HG03159 (cell line): Measurements from ENCODE around the gene HSPA4L.

Source experiments
- ATAC-seq: cut with Tn5 transposase; IDR thresholded peaks from one replicate; pipeline ENCODE4 v1.9.1; 2021; ENCODE audit warnings: mild to moderate bottlenecking, moderate library complexity; ENCODE audit not compliant: unreplicated experiment

Gene HSPA4L

DNA sequence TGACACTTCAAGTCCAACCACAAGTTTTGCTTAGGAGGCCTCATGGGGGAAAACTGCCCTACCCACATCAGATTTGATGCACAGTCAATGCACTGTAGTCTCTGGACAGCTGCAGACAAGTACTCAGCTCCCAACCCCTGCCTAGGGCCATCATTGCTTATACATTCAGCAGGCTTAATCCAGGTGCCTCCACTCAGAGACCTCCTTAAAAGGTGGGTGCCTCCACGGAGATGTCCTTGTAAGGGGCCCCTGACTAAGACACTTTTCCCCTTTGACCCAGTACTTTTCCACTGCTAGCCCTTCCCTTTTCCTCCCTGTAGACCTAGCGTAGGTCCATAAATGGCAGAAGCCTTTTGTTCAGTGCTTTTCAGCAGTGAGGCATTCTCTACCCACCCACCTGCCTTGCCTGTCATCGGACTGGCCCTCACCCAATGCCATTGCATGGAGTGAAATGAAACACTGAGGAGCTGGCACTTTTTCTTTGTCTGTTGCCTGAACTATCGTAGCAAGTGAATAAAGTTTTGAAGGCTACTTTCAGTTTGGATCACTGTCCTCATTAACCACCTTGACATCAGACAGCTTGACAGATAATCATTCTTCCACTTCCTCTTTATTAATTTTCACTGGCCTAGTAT lies 74.8 kb downstream of the HSPA4L start:
- ATAC-seq, result peak; percentile 92

DNA sequence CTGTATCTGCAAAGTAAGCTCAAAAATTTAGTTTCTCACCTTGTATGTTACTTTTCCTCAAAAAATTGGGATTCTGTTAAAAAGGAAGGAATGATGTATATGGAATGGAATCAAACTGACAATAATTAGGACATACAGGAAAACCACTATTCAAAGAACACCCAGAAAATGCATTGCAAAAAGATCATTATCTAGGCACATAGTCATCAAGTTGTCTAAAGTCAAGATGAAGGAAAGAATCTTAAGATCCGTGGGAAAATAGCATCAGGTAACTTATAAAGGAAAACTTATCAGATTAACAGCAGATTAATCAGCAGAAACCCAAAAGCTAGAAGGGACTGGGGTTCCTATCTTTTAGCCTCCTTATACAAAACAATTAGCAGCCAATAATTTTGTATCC lies 75.5 kb downstream of the HSPA4L start:
- no peak for ATAC-seq

DNA sequence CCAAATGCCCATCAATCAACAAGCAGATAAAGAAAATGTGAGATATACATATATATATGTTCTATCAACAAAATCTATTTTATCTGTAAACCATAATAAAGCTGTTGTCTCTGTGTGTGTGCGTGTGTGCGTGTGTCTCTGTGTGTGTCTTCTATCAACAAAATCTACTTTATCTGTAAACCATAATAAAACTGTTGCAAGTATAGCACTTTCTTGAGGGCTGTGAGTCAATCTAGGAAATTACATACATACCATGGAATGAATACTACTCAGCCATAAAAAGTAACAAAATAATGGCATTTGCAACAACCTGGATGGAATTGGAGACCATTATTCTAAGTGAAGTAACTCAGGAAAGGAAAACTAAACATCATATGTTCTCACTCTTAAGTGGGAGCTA lies 86.1 kb downstream of the HSPA4L start:
- ATAC-seq, result no peak

DNA sequence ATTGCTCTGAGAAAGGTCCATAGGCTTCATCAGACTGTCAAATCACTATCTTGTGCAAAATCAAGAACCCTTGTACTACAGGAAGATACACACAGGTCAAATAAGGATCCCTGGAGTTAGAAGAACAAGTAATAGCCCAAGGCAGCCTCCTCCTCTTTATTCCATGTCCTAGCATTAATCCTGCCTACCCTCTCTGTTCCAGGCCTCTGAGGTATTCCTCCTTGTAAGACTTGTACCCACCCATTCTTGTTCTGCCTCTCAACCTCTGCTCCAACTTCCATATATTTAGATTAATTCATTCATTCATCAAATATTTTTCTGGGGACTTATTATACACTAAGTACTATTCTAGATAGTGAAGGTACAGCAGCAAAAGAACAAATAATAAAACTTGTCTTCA lies 88.2 kb downstream of the HSPA4L start:
- no peak for ATAC-seq

DNA sequence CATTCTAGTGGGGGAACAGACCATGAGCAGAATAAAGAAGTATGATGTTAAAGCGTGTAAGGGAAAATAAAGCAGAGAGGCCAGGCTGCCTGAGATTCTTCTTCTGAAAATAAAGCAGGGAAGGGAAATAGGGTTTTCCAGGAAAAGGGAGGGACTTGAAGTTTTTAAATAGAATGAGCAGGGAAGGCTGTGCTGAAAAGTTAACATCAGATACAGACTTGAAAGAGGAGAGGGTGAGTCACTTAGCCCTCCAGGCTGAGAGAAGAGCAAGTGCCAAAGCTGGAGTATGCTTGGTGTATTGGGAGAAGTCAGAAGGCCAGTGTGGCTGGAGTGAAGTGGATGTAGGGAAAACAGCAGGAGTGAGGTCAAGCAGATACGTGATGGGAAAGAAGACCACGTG lies 88.6 kb downstream of the HSPA4L start:
- ATAC-seq, result no peak

DNA sequence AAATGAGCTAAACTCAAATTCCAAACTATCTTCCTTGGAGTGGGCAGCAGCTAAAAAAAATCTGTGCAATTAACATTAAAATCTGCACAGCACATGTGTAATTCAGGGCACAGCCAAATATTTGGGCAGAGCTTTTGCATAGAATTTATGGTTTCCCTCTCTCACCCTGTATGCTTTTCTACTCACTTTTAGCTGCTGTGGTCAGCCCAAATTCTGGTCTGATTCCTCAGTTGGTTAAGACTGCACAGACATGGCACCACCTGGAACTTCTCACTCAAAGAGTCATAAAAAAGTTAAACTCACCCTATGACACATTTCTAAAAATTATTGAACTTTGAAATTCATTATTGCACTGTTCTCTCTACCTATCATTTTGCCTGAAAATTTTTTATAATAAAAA lies 93.7 kb downstream of the HSPA4L start:
- no peak for ATAC-seq

DNA sequence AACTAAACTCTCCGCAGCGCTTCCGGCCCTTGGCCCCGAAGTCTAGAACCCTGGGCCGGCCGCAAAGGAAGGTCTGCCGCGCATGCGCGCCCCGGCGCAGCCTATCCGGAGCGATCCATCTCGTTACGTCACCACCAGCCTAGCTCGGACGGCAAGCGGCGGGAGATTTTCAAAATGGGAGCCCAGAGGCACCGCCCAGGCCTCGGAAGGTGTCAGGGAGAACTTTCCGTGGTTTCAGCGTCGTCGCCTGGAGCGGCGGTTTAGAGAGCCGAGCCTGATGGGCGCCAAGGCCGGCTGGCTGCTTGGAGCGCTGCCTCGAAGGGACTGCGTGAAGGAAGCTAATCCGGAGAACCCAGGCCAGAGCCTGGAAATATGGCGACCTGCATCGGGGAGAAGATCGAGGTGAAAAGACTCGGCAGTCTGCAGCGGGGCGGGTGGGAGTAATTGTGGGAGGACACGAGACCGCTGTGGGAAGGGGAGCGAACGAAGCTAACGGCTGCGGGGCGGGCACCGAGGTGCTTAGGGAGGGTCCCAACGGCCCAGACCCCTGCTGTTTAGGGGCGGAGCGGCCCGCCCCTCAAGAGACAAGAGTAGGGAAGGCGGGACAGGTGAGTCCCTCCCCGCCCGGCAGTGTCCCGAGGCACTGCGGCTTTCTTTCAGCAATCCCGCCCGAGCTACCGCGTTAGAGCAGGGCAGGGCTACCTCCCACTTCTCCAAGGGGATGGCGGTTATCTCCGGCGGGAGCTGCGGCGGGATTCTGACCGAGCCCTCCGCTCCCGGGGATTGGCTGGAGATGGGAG lies 98.8 kb downstream of the HSPA4L start, which contains the start of gene PLK4:
Gene PLK4 (plus strand): TSS at position 131 of the 800 bp plus-strand sequence. CDS start 242 bp downstream, at position 373.
- ATAC-seq, result peak; percentile 95

DNA sequence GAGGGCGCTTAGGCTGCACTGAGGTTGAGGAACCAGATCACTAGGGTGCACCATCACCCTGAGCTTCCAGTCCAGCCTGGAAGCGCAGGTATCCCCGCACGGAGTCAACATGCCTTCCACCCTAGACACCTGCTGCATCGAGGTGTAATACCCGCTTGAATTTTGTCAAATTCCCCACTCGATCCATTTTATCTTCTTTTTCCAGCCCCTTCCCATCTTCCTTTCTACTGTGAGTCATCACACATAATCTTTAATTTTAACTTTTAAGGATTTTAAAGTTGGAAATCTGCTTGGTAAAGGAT lies 99.4 kb downstream of the HSPA4L start:
- ATAC-seq, result peak; percentile 32

DNA sequence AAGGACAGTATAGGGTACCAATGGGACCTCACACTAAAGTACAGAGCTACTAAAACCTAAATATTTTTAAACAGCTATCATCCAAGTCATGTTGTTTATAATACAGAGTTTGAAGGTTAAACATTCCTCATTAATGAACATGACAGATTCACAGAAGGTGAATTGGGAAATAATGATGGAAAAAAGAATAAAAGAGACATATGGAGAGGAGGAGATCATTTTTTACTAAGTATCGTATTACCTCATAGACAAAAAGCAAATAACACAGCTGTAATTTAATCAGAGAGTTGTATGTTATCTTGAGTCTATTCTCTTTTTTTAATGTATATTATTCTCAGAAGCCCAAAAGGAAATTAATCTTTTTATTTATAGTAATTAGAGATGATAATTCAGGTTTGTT lies 106.4 kb downstream of the HSPA4L start:
- no peak for ATAC-seq

DNA sequence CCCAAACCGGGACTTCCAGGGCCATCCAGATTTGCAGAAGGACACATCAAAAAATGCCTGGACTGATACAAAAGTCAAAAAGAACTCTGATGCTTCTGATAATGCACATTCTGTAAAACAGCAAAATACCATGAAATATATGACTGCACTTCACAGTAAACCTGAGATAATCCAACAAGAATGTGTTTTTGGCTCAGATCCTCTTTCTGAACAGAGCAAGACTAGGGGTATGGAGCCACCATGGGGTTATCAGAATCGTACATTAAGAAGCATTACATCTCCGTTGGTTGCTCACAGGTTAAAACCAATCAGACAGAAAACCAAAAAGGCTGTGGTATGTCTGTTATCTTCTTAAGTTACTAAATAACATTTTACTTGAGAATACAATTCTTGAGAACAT lies 107.8 kb downstream of the HSPA4L start:
- ATAC-seq, result no peak
